NT2/D1 (cell line): ENCODE measurements around the gene EPHB4.

Experiments used
- SUZ12 ChIP-seq: IDR thresholded peaks from 2 replicates; pipeline ENCODE4 v1.6.1; 2011; ENCODE audit not compliant: insufficient read length, insufficient read depth; ENCODE audit errors: extremely low read depth
- YY1 ChIP-seq: IDR thresholded peaks from 2 replicates; pipeline ENCODE4 v1.6.1; 2011; ENCODE audit not compliant: insufficient read length, insufficient read depth
- ZNF274 ChIP-seq: IDR thresholded peaks from 2 replicates; pipeline ENCODE4 v1.6.1; 2011; ENCODE audit warnings: mild to moderate bottlenecking, low read depth, low read length

DNA sequence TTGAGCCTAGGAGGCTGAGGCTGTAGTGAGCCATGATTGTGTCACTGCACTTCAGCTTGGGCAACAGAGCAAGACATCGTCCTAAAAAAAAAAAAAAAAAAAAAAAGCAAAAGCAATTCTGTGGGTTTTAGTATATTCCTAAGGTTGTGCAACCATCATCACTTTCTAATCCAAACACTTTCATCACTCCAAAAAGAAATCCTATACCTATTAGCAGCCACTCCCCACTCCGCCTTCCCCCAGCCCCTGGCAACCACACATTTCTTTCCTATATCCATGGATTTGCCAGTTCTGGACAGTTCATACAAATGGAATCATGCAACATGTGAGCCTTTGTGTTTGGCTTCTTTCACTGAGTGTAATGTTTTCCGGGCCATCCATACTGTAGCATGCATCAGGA lies 73.6 kb downstream of the EPHB4 start:
- TF ChIP-seq YY1 = no peak
- no peak for TF ChIP-seq ZNF274
- no peak for TF ChIP-seq SUZ12
